Smooth muscle cell (in vitro differentiated cells): ENCODE data around the gene GLT1D1. TPM values are rescaled to one million over a fixed set of nuclear protein-coding genes. Genes with fewer than 3 reads are reported as not detected.

Experiments
- DNase-seq: peaks from one replicate; lab custom pipeline; 2025; ENCODE audit not compliant: unreplicated experiment; lab: John Stamatoyannopoulos, UW
- H2AFZ ChIP-seq: fragments of 200-600 bp; sonication (generic); 2 replicates; pipeline ENCODE4 v1.6.0; 2016; ENCODE audit warnings: antibody characterized with exemption, low read depth, mild to moderate bottlenecking
- H3F3A ChIP-seq: fragments of 200-600 bp; sonication (generic); 2 replicates; pipeline ENCODE4 v1.6.0; 2017; ENCODE audit warnings: antibody characterized with exemption, low read depth
- H3K27ac ChIP-seq: fragments of 200-600 bp; sonication (generic); 2 replicates; pipeline ENCODE4 v1.5.1; 2016; ENCODE audit warnings: low read depth, mild to moderate bottlenecking
- H3K27me3 ChIP-seq: fragments of 200-600 bp; sonication (generic); 2 replicates; pipeline ENCODE4 v1.6.1; 2016; ENCODE audit warnings: low read depth, mild to moderate bottlenecking
- H3K36me3 ChIP-seq: fragments of 200-600 bp; sonication (generic); 2 replicates; pipeline ENCODE4 v1.5.1; 2016; ENCODE audit warnings: low read depth
- H3K4me1 ChIP-seq: fragments of 200-600 bp; sonication (generic); 2 replicates; pipeline ENCODE4 v1.5.1; 2016; ENCODE audit warnings: low read depth
- H3K4me2 ChIP-seq: fragments of 200-600 bp; sonication (generic); 2 replicates; pipeline ENCODE4 v1.6.0; 2016; ENCODE audit warnings: mild to moderate bottlenecking
- H3K4me3 ChIP-seq: fragments of 200-600 bp; sonication (generic); 2 replicates; pipeline ENCODE4 v1.5.1; 2016; ENCODE audit warnings: mild to moderate bottlenecking
- H3K79me2 ChIP-seq: fragments of 200-600 bp; sonication (generic); 2 replicates; pipeline ENCODE4 v1.6.0; 2016; ENCODE audit warnings: low read depth, mild to moderate bottlenecking
- H3K9ac ChIP-seq: fragments of 200-600 bp; sonication (generic); 2 replicates; pipeline ENCODE4 v1.6.0; 2016; ENCODE audit warnings: low read depth
- H3K9me3 ChIP-seq: fragments of 200-600 bp; sonication (generic); replicated peaks from 2 replicates; pipeline ENCODE4 v1.5.1; 2016; ENCODE audit warnings: low read depth
- H4K20me1 ChIP-seq: fragments of 200-600 bp; sonication (generic); 2 replicates; pipeline ENCODE4 v1.6.0; 2016; ENCODE audit warnings: low read depth
- WGBS: methylation state at CpG from one replicate; pipeline ENCODE4 v1.1.7; 2016; ENCODE audit warnings: low lambda C conversion rate; 5-methylcytosine and 5-hydroxymethylcytosine counted together
- polyA plus RNA-seq: library from polyadenylated mRNA; unstranded; fragments of >200 nt; fragmentation: Nextera tagmentation; extraction: Ambion mirVana; gene quantifications from 2 replicates; pipeline ENCODE4 v1.2.1, GENCODE V29; 2016
- total RNA-seq: library from RNA; depleted of rRNA; stranded (reverse); fragments of >200 nt; gene quantifications from 2 replicates; pipeline ENCODE4 v1.2.3, GENCODE V29; 2014
- TF ChIP-seq, protein P1 (sequence below): fragments of 200-600 bp; sonication (generic); IDR thresholded peaks from 2 replicates; pipeline ENCODE4 v1.5.1; 2017; ENCODE audit warnings: borderline replicate concordance, mild to moderate bottlenecking, antibody characterized with exemption; ENCODE audit not compliant: insufficient read depth, poor library complexity, severe bottlenecking

Gene GLT1D1
- total and polyA plus RNA-seq, 2 experiments from 2014 or later: 0.07 to 0.18 TPM

DNA sequence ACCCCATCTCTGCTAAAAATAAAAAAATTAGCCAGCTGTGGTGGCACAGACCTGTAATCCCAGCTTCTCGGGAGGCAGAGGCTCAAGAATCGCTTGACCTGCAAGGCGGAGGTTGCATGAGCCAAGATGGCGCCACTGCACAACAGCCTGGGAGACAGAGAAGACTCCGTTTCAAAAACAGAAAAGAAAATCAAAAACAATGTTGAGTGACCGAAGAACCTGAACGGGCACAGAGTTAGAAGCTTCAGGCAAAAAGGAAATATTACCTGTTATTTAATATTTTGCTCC lies 3.5 kb downstream of the GLT1D1 start:
- no peaks in the 10 kb centered on the region for H3K36me3 ChIP-seq
- no peak overlapping the region for H3K4me3 ChIP-seq
- H3K4me2 ChIP-seq: no peak overlapping the region
- TF ChIP-seq, protein P1, sequence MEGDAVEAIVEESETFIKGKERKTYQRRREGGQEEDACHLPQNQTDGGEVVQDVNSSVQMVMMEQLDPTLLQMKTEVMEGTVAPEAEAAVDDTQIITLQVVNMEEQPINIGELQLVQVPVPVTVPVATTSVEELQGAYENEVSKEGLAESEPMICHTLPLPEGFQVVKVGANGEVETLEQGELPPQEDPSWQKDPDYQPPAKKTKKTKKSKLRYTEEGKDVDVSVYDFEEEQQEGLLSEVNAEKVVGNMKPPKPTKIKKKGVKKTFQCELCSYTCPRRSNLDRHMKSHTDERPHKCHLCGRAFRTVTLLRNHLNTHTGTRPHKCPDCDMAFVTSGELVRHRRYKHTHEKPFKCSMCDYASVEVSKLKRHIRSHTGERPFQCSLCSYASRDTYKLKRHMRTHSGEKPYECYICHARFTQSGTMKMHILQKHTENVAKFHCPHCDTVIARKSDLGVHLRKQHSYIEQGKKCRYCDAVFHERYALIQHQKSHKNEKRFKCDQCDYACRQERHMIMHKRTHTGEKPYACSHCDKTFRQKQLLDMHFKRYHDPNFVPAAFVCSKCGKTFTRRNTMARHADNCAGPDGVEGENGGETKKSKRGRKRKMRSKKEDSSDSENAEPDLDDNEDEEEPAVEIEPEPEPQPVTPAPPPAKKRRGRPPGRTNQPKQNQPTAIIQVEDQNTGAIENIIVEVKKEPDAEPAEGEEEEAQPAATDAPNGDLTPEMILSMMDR: no peak
- no peak overlapping the region for H3K27ac ChIP-seq
- H3F3A ChIP-seq: no peaks in the 10 kb centered on the region
- H3K27me3 ChIP-seq: peaks cover 38% of the 10 kb centered on the region
- no peak for DNase-seq
- no peaks in the 10 kb centered on the region for H3K9me3 ChIP-seq
- H3K79me2 ChIP-seq: no peaks in the 10 kb centered on the region
- no peak overlapping the region for H2AFZ ChIP-seq
- 95% methylated on average over 7 of the region's 7 CpGs for WGBS
- no peak overlapping the region for H3K9ac ChIP-seq
- no peaks in the 10 kb centered on the region for H4K20me1 ChIP-seq
- no peaks in the 10 kb centered on the region for H3K4me1 ChIP-seq

DNA sequence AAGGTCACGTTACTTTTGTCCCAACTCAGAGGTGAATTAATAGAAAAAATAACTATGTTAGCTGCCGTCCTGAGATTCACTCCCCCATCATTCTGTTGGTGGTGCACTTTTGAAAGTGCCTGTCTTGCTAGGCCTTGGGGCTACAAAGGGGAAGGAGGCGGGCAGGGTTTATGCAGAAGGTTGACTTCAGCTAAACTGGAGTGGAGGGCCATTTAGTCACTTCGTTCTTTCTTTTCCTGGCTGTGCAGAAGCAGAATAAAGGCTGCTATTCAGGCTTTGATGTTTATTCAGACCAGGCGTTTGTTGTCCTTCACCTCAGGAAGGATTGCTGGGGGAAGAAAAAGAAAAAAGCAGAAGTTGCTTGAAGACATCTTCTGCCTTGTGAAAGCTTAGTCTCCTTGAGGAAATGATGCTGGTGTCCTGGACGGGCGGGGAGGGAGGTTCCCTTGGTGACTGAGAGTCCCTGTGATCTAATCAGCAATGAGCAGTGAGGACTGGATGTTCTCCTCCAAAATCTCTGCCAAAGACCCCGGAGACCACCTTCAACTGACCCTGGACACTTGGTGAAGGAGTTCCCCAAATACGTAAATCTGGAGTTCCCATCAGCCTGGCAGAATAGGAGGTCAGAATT lies 4.0 kb downstream of the GLT1D1 start:
- DNase-seq: no peak
- Histone ChIP-seq H3F3A (no peaks in the 10 kb centered on the region), H3K36me3 (no peaks in the 10 kb centered on the region), H2AFZ (no peak overlapping the region), H3K79me2 (no peaks in the 10 kb centered on the region), H3K9me3 (no peaks in the 10 kb centered on the region), H3K4me1 (no peaks in the 10 kb centered on the region), H3K4me2 (no peak overlapping the region), H3K9ac (no peak overlapping the region), H3K27me3 (peaks cover 33% of the 10 kb centered on the region), H3K27ac (no peak overlapping the region), H4K20me1 (no peaks in the 10 kb centered on the region), H3K4me3 (no peak overlapping the region)
- TF ChIP-seq, protein P1: no peak
- WGBS: 89% methylated on average over 9 of the region's 9 CpGs

DNA sequence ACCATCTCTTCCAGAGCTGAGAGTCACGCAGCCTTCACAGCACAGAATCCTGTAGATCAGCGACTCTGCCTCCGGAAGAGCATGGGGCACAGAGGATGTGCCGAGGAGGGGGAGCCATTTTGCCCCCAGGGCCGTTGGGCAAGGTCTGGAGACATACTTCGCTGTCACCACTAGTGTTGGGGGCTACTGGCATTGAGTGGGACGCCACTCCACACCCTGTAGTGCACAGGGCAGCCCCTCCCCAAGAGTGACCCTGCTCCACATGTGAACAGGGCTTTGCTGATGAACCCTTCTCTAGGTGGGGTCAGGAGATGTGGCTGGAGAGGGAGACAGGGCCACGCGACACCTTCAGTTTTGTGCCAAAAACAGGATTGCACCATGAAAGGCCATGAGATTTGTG lies 6.0 kb downstream of the GLT1D1 start:
- H3F3A ChIP-seq: no peaks in the 10 kb centered on the region
- peaks cover 15% of the 10 kb centered on the region for H3K27me3 ChIP-seq
- no peaks in the 10 kb centered on the region for H3K4me1 ChIP-seq
- H3K27ac ChIP-seq: no peak overlapping the region
- H4K20me1 ChIP-seq: no peaks in the 10 kb centered on the region
- H3K4me3 ChIP-seq: no peak overlapping the region
- no peaks in the 10 kb centered on the region for H3K79me2 ChIP-seq
- H2AFZ ChIP-seq: no peak overlapping the region
- DNase-seq: no peak
- H3K36me3 ChIP-seq: no peaks in the 10 kb centered on the region
- H3K4me2 ChIP-seq: no peak overlapping the region
- TF ChIP-seq, protein P1: no peak
- H3K9me3 ChIP-seq: no peaks in the 10 kb centered on the region
- no peak overlapping the region for H3K9ac ChIP-seq
- WGBS: 96% methylated on average over 9 of the region's 9 CpGs
